Activated T-cell treated with anti-CD3 and anti-CD28 coated beads, Interleukin-2, amount 50 U/mL, for 48 hours (primary cell): ENCODE measurements around the gene NFIL3.

Experiments used
- DNase-seq, 2 experiments: peaks; one replicate each; pipeline ENCODE4 v3.0.0-alpha.2; 2020

NFIL3 gene

DNA sequence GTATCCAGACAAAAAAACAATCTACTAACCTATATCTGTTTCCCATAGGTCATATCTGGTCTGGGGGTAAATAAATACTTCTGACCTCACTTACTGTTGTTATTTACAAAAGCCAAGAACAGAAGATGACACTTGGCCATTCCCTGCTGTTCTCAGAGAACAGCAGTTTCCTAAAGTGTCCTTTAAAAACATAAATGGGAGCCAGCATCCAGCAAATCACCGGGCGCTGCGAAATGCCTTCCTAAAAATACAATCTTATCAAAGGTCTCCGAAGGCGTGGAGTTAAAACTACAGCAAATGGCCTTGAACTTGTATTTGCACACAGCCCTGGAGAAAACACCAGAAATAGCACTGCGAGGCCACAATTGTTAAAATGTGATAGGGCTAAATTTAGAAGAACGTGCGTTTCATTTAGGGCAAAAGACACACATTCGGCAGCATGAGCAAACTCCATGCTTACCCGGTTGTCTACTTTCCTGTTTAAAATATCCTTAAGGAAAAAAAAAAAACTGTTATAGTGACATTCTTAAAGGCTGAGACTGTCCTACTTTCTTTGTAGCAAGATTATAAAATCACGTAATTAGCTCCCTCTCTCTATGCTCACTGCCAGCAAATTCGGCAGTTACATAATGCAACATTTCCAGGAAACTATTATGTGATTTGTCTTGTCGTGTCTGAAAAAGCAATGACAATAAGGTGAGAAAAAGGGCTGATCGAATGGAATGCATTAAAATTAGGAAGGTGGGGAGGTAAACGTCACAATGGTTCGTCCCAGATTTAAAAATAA lies 1.5 kb downstream of the NFIL3 start:
- no peak for DNase-seq

- DNase-seq: peak in 1 of 2 experiments; percentile 55
Observed at GRCh38 chr9:91421128-91421765, 2.4 kb downstream of the NFIL3 start.

- DNase-seq: no peak
Observed at GRCh38 chr9:91420501-91421127, 3.0 kb downstream of the NFIL3 start.

DNA sequence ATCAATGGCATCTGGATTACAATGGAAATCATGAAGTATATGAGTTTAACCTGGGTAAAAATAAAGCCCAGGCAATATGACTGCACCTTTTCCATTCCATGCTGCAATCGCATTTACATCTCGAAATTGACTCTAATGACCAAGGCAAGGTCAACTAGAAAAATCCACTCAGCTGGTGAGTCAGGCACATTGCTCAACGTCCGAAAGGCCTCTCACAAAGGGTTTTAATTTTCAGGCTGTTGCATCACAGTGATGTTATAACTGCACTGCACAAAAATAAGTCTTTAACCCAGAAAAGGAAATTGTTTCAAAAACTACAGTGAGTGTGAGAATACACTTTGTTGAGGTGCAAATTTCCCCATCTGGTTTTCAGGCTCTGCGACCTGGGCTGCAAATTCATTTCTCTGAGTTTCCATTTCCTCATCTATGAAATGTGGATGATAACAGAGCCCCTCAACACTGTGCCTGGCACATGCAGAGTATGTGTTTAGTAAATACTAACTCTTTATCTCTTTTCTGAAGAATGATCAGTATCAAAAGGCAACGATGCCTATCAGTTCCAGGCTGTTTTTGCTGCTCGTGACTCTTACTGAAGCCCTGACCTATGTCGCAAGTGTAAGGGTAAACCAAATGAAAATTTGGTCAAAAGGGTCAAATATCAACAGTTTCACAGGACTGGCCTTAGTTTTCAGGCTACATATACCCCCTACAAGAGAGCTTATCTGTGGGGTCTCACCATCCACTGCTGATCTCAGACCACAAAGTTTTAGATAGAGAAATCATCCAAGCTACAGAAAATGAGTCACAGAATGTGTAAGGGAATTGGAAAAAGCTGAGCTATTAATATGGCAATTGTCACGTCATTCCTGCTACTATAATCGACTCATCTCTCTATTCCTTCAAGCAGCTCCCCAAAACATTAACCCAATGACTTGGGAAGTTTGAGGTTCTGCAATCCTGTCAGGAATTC lies 4.1 kb downstream of the NFIL3 start:
- peak; percentile 51 to 65 for DNase-seq

DNA sequence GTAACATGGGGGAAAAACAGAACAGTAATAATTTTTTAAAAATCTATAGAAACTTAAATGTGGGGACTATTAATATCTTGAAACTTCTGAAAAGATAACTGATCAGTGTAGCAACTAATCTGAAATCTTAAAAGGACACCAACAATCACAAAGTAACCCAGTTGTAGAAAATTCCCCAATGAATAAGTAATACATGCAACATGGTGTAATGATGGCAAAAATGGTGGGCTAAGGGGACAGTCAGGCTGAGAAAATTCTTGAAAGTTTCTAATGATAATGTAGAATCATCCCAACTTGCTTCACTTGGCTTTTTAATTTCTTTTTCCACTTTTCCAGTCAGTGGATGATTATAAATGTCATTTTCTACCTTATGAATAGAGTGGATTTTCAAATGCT lies 5.4 kb downstream of the NFIL3 start:
- DNase-seq: no peak

DNA sequence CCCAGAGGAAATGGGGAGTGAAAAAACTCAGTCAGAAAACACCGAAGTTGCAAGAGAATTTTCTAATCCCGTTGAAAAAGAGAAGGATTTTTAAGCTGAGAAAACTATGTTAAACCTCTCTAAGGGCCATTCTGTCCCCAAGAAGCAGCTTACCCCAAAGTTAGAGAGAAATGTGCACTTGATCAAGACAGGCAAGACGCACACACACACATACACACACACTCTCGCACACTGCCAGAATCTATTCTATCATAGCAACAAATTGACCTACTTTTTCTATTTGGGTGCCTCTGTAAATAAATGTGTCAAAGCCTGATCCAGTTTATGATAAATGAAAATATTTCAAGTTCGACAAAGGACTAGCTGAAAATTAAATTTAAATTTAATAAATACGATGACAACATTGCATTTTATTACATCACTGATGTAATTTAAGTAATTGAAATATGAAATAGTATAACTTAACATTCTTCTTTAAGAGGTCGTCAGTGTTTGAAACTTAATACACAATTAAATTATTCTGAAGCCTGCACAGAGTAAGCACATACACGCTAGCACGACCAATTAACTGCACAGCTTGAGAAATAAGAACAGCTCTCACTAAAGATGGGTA lies 5.9 kb downstream of the NFIL3 start:
- DNase-seq: no peak

GRCh38 chr9:91416096-91416712 lies 7.4 kb downstream of the NFIL3 start:
- no peak for DNase-seq

DNA sequence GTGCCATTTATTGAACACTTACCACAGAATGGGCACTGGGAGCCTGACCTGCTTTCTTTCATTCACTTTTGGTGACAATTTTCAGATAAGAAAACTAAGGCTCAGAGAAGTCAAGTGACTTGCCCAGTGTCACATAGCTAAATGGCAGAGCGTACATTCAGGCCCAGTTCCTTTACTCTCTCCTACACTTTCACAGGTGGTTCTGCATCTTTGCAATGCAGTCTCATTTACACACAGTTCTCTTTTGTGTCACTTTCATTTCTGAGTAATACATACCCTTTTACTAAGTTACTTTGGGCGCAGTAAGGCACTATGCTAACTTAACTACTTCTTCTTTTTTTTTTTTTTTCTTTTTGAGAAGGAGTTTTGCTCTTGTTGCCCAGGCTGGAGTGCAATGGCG lies 8.3 kb downstream of the NFIL3 start:
- no peak for DNase-seq

- no peak for DNase-seq
Observed at GRCh38 chr9:91412941-91413340, 10.7 kb downstream of the NFIL3 start.

DNA sequence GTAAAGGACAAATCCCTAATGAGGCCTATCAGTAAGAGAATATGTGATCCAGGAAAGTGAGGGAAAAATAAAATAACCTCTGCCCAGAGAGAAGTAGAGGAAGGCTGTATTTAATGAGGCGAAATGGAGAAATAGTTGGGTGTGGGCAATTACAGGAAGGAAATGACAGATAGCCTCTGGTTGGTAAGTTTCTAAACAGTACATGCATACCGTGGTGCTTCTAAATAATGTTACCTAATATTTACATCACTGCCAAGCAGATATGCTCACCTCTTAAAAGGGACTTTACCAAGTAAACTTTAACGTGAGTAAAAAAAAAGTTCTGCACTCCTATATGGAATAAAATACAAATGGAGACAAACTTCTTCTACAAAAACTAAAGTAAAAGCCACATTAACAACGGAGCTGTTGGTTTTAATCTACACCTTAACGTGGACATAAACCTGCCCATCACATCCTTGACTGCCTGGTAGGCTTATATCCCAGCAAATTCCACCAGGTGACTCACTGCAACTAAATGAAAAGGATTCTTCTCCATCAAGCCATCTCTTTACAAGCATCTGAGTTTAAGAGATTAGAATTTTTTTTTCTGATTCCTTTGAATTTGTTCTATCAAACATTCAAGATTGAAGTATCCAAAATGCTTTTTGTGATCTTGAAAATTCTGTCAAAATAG lies 12.4 kb downstream of the NFIL3 start:
- DNase-seq: no peak

DNA sequence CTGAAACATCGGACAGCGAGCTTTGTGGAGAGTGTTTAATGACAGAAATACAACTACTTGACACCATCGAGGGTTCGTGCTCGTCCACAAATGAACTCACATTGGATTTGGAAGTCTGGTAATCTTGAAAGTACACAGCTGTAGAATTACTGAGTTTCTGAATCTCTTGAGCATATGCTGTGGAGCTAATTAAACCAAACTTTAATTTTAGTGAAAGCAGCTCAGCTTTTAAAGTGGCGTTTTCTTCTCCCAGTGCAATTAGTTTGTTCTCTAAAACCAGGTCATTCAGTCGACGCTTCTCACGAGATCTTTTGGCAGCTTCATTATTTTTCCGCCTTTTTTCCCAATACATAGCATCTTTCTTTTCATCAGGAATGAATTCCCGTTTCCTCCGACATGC lies 13.5 kb downstream of the NFIL3 start:
- DNase-seq: no peak

DNA sequence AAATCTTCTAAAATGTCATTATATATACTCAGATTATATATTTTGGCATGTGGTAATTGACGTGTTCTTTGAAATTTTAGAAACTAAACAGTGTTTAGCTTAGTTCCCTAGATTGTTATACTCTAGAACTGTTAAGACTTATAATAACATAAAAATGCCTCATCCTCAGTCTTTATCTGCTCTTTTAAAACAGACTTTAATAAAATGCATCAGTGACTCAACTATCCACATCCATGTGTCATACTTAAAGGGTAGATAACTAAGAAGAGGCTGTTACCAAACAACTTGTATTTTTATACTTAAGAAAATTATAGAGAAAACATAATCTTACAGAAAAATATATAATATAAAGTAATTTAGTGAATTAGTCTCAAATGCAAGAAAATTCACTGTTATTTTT lies 15.2 kb downstream of the NFIL3 start:
- no peak for DNase-seq

DNA sequence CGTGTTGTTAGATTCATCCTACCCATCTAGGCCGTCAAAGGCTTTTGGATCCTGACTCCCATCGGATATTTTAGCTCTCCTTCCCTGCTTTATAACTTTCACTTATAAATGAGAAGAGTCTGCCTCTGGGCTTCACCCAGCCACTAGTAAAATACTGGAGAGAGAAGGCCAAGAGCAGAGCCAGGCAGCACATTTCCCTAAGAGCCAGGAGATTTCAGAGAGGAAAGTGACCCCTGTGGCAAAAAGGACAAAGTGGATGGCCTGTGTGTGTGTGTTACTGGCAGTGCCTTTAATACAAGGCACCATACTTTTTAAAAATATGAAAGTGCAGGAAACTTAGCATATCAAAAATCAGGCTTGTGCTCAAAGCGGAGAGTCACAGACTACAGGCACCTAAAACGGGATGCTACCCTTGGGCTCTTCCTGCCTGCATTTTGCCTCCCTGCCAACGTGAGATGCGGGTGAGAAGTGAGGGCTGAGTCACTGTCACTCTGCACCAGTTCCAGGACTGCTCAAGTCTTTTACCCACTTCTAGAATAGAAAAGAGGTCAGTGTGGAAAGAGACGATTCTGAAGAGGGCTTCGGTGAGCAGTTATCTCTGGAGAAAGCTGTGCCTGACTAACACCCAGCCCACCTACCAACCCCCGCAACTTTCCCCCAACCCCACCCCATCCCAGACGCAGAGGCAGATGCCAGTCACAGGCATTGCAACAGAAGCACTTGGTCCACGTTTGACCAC lies 15.9 kb downstream of the NFIL3 start:
- DNase-seq: no peak

DNA sequence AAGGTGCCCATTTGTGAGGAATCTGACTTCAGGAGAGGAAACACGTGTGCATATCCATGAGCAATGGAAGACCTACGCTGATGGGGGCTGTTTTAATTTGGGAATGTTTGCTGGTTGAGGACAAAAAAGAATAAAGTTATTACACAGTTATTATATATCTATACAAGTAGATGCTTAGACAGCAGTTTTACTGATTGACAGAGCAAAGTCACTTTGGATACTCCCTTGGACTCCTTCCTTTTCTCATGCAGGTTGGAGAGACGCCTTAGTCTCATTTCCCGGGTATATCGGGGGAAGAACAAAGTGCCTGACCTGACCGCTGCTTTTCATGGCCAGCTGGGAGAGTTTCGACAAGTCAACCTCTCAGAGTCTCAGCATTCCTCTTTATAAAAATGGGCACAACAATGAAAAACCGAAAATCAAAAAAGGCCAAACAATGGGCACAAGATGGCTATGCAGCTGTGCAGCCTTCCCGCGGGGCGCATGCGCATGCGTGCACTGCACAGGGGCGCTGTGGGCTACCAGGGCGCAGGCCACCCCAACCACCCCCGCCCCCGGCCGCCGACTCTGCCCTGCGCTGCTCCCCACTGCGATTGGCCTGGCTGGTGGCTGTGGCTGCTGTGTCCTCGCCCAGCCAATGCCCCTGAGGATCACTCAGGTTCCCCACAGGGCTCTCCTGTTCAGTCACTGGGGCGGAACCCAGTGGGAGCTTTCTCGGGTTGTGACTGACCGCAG lies 18.1 kb downstream of the NFIL3 start:
- no peak for DNase-seq

- no peak for DNase-seq
Observed at GRCh38 chr9:91403665-91404543, 19.7 kb downstream of the NFIL3 start.

DNA sequence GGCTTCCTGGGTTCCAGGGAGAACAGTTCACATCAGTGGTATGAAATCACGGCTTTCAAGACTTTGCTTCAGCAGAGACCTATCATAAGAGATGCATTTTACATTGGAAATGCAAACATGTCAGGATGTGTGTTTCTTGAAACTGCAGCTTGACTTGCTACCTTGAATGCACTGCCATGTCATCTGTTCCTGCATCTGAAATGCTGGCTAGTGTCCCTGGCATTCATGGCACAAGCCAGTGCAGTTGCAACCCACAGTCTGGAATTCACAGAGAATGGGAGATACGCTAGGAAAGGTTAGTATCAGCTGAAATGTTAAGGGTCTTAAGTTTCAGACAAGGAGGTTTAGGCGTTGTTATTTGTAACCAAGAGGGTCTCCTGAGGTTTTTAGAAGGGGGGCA lies 24.7 kb downstream of the NFIL3 start:
- DNase-seq: no peak

- peak; percentile 37 to 44 for DNase-seq
Observed at GRCh38 chr9:91395553-91396471, 27.8 kb downstream of the NFIL3 start.

GRCh38 chr9:91395106-91395552 lies 28.5 kb downstream of the NFIL3 start:
- DNase-seq: peak; percentile 36 to 45
